HG03159 (cell line): ENCODE data around the gene EEPD1.
"Not testable (repeated sequence)": the region's sequence is repeated elsewhere in the genome, so short reads cannot be mapped to it uniquely, and the experiment has no call there.

Experiments used
- ATAC-seq: cut with Tn5 transposase; IDR thresholded peaks from one replicate; pipeline ENCODE4 v1.9.1; 2021; ENCODE audit warnings: mild to moderate bottlenecking, moderate library complexity; ENCODE audit not compliant: unreplicated experiment

EEPD1 gene

GRCh38 chr7:36210291-36210922, 57.4 kb downstream of the EEPD1 start:
- no peak for ATAC-seq

GRCh38 chr7:36214608-36215456, 61.8 kb downstream of the EEPD1 start:
- no peak for ATAC-seq

DNA sequence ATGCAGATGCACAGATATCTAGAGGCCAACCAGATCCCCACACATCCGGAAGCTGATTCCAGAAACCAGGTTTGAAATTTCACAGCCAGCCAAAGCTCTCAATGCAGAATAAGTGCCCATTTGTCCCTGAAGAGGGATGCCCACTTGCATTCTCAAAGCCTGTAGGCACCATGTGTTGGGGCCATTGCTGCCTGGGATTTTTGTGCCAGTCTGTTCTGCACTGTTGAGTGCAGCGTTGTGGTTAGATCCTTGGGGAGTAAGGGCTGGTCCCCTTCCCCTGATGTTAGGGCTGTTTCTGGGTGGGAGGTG, 62.4 kb downstream of the EEPD1 start:
- ATAC-seq, result no peak

- no peak for ATAC-seq
These were observed 63.1 kb downstream of the EEPD1 start for GRCh38 chr7:36216063-36216684.

DNA sequence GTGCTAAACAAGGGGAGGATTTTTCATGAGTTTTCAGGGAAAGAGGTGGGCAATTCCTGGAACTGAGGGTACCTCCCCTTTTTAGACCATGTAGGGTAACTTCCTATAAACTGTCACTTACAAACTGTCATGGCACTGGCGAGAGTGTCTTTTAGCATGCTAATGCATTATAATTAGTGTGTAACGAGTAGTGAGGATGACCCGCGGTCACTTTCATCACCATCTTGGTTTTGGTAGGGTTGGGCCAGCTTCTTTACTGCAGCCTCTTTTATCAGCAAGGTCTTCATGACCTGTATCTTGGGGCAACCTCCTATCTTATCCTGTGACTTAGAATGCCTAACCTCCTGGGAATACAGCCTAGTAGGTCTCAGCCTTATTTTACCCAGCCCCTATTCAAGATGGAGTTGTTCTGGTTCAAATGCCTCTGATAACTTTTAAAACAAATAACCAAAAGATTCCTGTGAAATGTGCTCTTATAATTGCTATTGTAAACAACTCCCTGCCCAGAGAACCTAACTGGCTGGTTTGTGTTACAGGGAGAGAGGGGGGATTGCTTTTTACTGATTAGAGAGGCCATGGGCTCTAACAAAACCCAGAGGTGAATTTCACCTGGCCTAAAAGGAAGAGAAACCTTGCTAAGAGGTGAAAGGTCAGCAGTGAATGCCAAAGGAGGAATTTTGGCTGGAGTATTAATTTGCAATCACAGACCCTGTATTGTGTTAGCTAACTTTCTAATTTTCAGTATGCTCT, 64.3 kb downstream of the EEPD1 start:
- no peak for ATAC-seq

GRCh38 chr7:36217961-36218284, 64.9 kb downstream of the EEPD1 start:
- ATAC-seq, result peak; percentile 75

GRCh38 chr7:36219429-36219828, 66.4 kb downstream of the EEPD1 start:
- no peak for ATAC-seq

- no peak for ATAC-seq
These were observed 70.8 kb downstream of the EEPD1 start for GRCh38 chr7:36223851-36224250.

DNA sequence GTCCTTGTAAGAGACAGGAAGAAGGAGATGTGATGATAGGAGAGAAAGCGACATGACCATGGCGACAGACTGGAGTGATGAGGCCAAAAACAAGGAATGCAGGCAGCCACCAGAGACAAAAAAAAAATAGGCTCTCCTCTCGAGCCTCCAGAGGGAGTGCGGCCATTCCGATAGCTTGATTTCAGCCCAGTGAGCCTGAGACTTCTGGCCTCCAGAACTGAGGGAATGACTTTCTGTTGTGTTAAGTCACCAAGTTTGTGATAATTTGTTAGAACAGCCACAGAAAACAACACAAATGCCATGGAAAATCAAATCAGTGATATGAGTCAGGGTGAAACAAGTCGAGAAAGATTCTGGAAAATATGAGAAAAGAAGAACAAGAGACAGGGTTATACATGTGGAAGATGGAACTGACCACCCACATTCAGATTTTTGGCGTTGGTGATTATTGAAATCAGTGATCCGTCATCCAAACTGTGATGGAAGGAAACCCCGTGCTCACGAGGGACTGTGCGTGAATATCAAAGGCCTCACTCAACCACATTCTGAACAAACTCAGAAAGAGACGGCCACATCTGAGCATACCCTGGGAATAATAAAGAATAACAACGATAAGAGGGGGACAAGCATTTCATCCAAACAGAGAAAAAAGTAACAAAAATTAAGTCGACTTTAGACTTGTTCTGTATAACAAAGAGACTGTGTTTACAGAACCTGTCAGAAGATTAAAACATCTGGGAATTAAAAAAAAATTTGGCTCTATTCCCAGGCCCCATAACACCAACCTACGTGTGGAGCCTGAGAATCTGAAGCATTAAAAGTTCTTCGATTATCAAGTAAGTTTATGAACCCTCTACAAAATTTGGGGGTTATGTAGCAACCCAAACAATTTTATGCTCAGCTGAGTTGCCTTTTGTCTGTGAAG, 72.1 kb downstream of the EEPD1 start:
- ATAC-seq, result no peak

DNA sequence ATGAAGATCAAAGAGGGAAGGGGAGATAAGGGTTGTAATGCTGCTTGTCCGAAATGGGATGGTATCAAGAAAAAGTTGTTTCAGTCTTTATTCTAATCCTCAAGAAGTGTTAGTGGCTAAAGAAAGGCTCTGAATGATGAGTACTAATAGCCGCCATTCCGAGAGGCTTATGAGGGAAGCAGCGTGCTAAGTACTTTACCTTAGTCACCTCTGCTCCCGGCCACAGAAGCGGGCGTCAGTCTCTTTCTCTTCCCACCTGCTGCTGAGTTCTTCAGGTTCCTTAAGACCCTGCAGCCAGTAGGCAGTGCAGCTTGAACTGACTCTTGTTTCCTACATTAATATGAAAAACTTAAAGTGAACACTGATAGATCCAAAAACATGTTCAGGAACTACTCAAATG, 73.1 kb downstream of the EEPD1 start:
- no peak for ATAC-seq

DNA sequence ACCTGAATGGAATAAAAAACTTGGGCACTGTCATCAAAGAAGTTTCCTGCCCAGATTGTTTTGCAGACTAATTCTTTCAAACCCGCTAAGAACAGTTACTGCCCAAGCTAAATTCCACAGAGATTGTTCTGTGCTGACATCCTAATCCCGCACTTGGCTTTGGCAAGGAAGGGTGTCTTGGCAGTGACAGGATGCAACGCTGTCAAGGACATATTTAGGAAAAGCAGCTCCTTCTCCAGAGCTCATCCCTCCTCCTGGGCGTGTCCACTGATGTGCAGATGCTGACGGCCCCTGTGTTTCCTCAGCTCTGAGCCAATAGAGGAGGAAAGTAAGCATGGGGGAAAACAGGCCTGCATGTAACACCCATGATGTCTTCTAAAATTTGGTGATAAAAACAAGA, 74.2 kb downstream of the EEPD1 start:
- ATAC-seq, result no peak

DNA sequence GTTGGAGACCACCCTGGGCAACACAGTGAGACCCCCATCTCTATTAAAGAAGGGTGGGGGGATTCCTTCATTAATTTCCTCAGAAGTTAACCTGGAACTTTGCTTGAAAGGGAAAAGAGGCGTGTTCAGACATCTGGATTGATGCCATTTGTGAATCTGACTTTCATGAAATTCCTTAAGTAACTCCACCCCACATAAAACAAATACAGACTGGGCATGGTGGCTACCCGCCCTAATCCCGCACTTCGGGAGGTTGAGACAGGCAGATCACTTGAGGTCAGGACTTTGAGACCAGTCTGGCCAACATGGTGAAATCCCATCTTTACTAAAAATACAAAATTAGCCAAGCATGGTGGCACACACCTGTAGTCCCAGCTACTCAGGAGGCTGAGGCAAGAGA, 75.0 kb downstream of the EEPD1 start:
- ATAC-seq, result no peak

GRCh38 chr7:36231406-36231805, 78.4 kb downstream of the EEPD1 start:
- no peak for ATAC-seq

DNA sequence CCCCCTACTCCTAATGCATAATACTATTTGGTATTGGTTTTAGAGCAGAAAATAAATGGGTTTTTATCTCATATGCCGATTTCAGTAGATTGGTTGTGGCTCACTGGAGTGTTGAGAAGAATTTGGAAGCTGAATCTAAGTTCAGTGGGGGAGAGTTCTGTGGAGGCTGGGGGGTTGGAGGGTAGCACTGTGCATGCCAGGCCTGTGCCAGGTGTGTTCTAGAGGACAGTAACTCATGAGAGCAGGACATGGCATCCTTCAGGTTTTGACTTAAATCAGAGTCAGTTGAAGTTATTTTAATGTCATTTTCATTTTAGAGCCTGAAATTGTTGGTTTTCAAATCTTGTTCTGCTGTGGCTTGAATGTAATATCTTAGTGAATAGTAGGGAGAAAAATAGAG, 79.5 kb downstream of the EEPD1 start:
- no peak for ATAC-seq

GRCh38 chr7:36232971-36233550, 80.0 kb downstream of the EEPD1 start:
- no peak for ATAC-seq

- no peak for ATAC-seq
These were observed 83.0 kb downstream of the EEPD1 start for GRCh38 chr7:36236073-36236472.

GRCh38 chr7:36238138-36238537, 85.1 kb downstream of the EEPD1 start:
- ATAC-seq, result no peak

DNA sequence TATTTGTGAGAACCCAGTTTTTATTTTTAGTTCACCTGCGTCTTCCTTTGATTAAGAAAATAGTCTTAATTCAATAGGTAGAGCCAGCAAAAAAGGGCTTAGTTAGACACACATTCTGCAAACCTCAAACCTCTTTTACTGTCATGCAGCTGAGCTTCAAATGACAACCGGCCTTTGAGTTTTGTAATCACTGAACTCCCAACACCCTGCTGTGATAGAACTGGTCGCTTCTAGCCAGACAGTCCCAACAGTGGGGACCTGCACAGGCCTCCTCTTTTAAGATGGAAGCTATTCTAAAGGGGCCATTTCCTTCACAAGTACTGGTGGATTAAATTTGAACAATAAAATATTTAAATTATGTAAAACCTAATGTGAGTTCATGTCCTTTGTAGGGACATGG, 90.3 kb downstream of the EEPD1 start:
- ATAC-seq, result not testable (repeated sequence)

GRCh38 chr7:36244001-36244400, 90.9 kb downstream of the EEPD1 start:
- not testable (repeated sequence) for ATAC-seq

- no peak for ATAC-seq
These were observed 91.4 kb downstream of the EEPD1 start for GRCh38 chr7:36244429-36244828.
